PC-3 (cell line): ENCODE measurements around the gene TMEM107. TPM values are rescaled to one million over a fixed set of nuclear protein-coding genes. Genes with fewer than 3 reads are reported as not detected.

Source experiments
- ATAC-seq: fragments of 200-7000 bp; cut with Tn5 transposase; 2 replicates; pipeline ENCODE4 v1.9.1; 2020; ENCODE audit warnings: mild to moderate bottlenecking, moderate library complexity
- BruUV-seq: library from RNA; stranded (reverse); fragments of 400-500 nt; replicated peaks from 2 replicates; lab custom pipeline; 2021; lab: Mats Ljungman, UMichigan
- CTCF ChIA-PET: fragments of 300-600 bp; sonication (Branson Sonifier 250); formaldehyde crosslinking; loops from one replicate; lab custom pipeline; 2022; ENCODE audit warnings: antibody characterized with exemption; lab: Charles Lee
- POLR2A ChIA-PET: fragments of 300-600 bp; sonication (Branson Sonifier 250); formaldehyde crosslinking; loops from one replicate; lab custom pipeline; 2022; ENCODE audit warnings: antibody characterized with exemption; ENCODE audit not compliant: unreplicated experiment; lab: Charles Lee
- DNase-seq: peaks from one replicate; pipeline ENCODE4 v3.0.0-alpha.2; 2015
- H2AFZ ChIP-seq: fragments of 300-600 bp; sonication (generic); 2 replicates; pipeline ENCODE4 v1.6.0; 2016; ENCODE audit warnings: antibody characterized with exemption, low read length
- H3F3A ChIP-seq: fragments of 300-600 bp; sonication (generic); one replicate; pipeline ENCODE4 v1.6.0; 2017; ENCODE audit warnings: antibody characterized with exemption, low read length, control low read depth, mild to moderate bottlenecking; ENCODE audit not compliant: unreplicated experiment
- H3K27ac ChIP-seq: fragments of 300-600 bp; sonication (generic); 2 replicates; pipeline ENCODE4 v1.5.1; 2016; ENCODE audit warnings: mild to moderate bottlenecking, low read length
- H3K27me3 ChIP-seq: fragments of 300-600 bp; sonication (generic); 2 replicates; pipeline ENCODE4 v1.6.1; 2016; ENCODE audit warnings: low read length, mixed read lengths
- H3K36me3 ChIP-seq: fragments of 300-600 bp; sonication (generic); 2 replicates; pipeline ENCODE4 v1.6.1; 2016; ENCODE audit warnings: low read depth, mixed run types, low read length, mixed read lengths
- H3K4me1 ChIP-seq: fragments of 300-600 bp; sonication (generic); 2 replicates; pipeline ENCODE4 v1.5.1; 2016; ENCODE audit warnings: low read length; ENCODE audit not compliant: insufficient read depth
- H3K4me2 ChIP-seq: fragments of 300-600 bp; sonication (generic); 2 replicates; pipeline ENCODE4 v1.6.0; 2016; ENCODE audit warnings: low read length
- H3K4me3 ChIP-seq: fragments of 300-600 bp; sonication (generic); 2 replicates; pipeline ENCODE4 v1.5.1; 2016; ENCODE audit warnings: mild to moderate bottlenecking, low read length, mixed read lengths
- H3K79me2 ChIP-seq: fragments of 300-600 bp; sonication (generic); 2 replicates; pipeline ENCODE4 v1.6.1; 2017; ENCODE audit warnings: low read length, mixed read lengths
- H3K9ac ChIP-seq: fragments of 300-600 bp; sonication (generic); 2 replicates; pipeline ENCODE4 v1.6.0; 2016; ENCODE audit warnings: mild to moderate bottlenecking, low read length
- H3K9me2 ChIP-seq: fragments of 300-600 bp; sonication (generic); replicated peaks from 2 replicates; pipeline ENCODE4 v1.6.1; 2016; ENCODE audit warnings: mixed run types, low read length, mixed read lengths
- H3K9me3 ChIP-seq: fragments of 300-600 bp; sonication (generic); 2 replicates; pipeline ENCODE4 v1.6.1; 2016; ENCODE audit warnings: low read length, mixed read lengths
- H4K20me1 ChIP-seq: fragments of 300-600 bp; sonication (generic); 2 replicates; pipeline ENCODE4 v1.6.1; 2016; ENCODE audit warnings: low read length, mixed read lengths
- CTCF ChIP-seq: fragments of 300-600 bp; sonication (generic); conservative IDR thresholded peaks from 2 replicates; pipeline ENCODE4 v1.5.1; 2017; ENCODE audit warnings: antibody characterized with exemption, low read depth, mild to moderate bottlenecking, low read length
- EZH2 ChIP-seq: fragments of 300-600 bp; sonication (generic); IDR thresholded peaks from one replicate; pipeline ENCODE4 v1.6.1; 2017; ENCODE audit warnings: antibody characterized with exemption, mild to moderate bottlenecking, low read length; ENCODE audit not compliant: unreplicated experiment
- EZH2phosphoT487 ChIP-seq: fragments of 300-600 bp; sonication (generic); IDR thresholded peaks from 2 replicates; pipeline ENCODE4 v1.6.1; 2018; ENCODE audit warnings: mild to moderate bottlenecking, antibody characterized with exemption, low read length, borderline replicate concordance
- intact Hi-C: fragments of 100-400 bp; cut with micrococcal nuclease; formaldehyde crosslinking; loops from 2 replicates; pipeline ENCODE4 v1.9.0; 2023
- total RNA-seq: library from RNA; depleted of rRNA; stranded (reverse); fragments of >200 nt; gene quantifications from 2 replicates; pipeline ENCODE4 v1.2.3, GENCODE V29; 2014

Gene TMEM107
- total RNA-seq, 1 experiment from 2014 or later = 19.0 TPM

DNA sequence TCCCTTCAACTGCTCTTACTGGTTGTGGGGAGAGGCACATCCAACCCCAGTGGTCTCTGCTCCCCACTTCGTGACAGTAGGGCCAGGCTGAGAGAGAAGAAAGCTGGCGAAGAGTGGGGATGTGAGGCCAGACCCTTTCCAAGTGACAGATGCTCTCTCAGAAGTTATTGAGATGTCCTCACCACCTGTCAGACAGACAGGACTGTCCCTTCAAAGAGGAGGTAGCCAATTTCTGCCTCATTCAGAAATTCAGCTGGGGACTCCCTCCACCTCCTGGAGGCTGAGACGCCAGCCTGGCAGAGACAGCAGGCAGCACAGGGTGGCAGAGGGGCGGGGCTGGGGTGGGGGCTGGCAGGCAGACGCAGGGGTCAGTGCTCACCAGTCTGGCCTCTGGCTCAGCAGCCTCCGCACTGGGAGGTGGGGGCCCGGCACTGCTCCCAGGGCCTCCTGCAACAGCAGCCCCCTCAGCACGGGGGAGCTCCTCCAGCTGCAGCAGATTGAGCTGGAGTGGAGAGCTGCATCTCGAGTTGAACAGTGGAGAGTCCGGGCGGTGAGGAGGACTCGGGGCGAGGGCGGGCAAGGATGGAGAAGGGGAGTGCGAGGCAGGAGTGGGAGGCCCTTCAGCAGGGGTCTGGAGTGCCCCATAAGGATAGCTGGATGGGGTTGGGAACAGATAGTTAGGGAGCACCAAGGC lies 33.1 kb downstream of the TMEM107 start:
- Histone ChIP-seq H3K9ac (no peak overlapping the region), H3K36me3 (no peaks in the 10 kb centered on the region), H3K27me3 (no peaks in the 10 kb centered on the region), H4K20me1 (no peaks in the 10 kb centered on the region), H3K4me3 (no peak overlapping the region), H3K27ac (no peak overlapping the region), H3K79me2 (no peaks in the 10 kb centered on the region), H3K4me2 (no peak overlapping the region), H2AFZ (no peak overlapping the region), H3K9me2 (no peaks in the 10 kb centered on the region), H3K9me3 (no peaks in the 10 kb centered on the region), H3K4me1 (no peaks in the 10 kb centered on the region), H3F3A (no peaks in the 10 kb centered on the region)
- no TSS peak for BruUV-seq
- ChIA-PET POLR2A (no interaction called here), CTCF (no interaction called here)
- ATAC-seq (no peak), DNase-seq (no peak)
- intact Hi-C loops = no loop called here
- TF ChIP-seq EZH2phosphoT487 (no peak), CTCF (no peak), EZH2 (no peak)

GRCh38 chr17:8142158-8142886 lies 33.9 kb downstream of the TMEM107 start:
- Histone ChIP-seq H3K9me3 (no peaks in the 10 kb centered on the region), H3K9me2 (no peaks in the 10 kb centered on the region), H3F3A (no peaks in the 10 kb centered on the region), H3K27ac (no peak overlapping the region), H3K36me3 (no peaks in the 10 kb centered on the region), H3K9ac (no peak overlapping the region), H2AFZ (no peak overlapping the region), H3K4me3 (no peak overlapping the region), H3K4me1 (peaks cover 5% of the 10 kb centered on the region), H4K20me1 (no peaks in the 10 kb centered on the region), H3K4me2 (no peak overlapping the region), H3K79me2 (no peaks in the 10 kb centered on the region), H3K27me3 (no peaks in the 10 kb centered on the region)
- CTCF ChIA-PET = no interaction called here
- ATAC-seq (no peak), DNase-seq (no peak)
- TF ChIP-seq EZH2 (no peak), CTCF (no peak), EZH2phosphoT487 (no peak)
- POLR2A ChIA-PET = no interaction called here
- intact Hi-C loops = no loop called here
- BruUV-seq = no TSS peak

DNA sequence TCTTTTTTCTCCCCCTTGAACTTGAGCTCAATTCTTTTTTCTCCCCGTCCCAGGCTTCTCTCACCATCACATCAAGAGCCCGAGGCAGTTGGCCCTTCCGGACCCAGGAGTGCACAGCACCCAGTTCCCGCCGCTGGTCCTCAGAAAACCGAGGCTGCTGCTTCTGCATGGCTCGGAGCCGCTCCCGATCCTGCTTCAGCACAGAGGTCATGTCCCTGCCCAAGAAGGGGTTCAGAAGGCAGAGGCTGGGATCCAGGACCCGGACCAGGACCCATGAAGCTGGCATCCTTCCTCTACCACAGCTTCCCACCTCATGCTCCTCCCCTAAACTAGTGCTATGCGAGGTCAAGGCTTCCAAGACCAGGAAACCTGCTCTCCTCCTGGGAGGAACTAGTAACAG lies 34.4 kb downstream of the TMEM107 start:
- Histone ChIP-seq H3K36me3 (no peaks in the 10 kb centered on the region), H3K27ac (no peak overlapping the region), H3F3A (no peaks in the 10 kb centered on the region), H3K4me1 (peaks cover 6% of the 10 kb centered on the region), H3K9me2 (no peaks in the 10 kb centered on the region), H4K20me1 (no peaks in the 10 kb centered on the region), H3K4me3 (no peak overlapping the region), H3K27me3 (no peaks in the 10 kb centered on the region), H3K9me3 (no peaks in the 10 kb centered on the region), H3K9ac (no peak overlapping the region), H3K4me2 (no peak overlapping the region), H3K79me2 (no peaks in the 10 kb centered on the region), H2AFZ (no peak overlapping the region)
- POLR2A ChIA-PET = no interaction called here
- ATAC-seq = no peak
- no TSS peak for BruUV-seq
- no peak for DNase-seq
- CTCF ChIA-PET = no interaction called here
- intact Hi-C loops = no loop called here
- TF ChIP-seq CTCF = no peak
- no peak for TF ChIP-seq EZH2
- TF ChIP-seq EZH2phosphoT487 = no peak
